Erythroblast (primary cell): ENCODE data around the gene STOX2.
A peak's percentile ranks its signal among the peaks of the same experiment; 100 is the strongest.
"Not testable (repeated sequence)": the region's sequence is repeated elsewhere in the genome, so short reads cannot be mapped to it uniquely, and the experiment has no call there.

Source experiments
- DNase-seq, 2 experiments: peaks; one replicate each; lab custom pipeline; 2025; lab: John Stamatoyannopoulos, UW
- GATA1 ChIP-seq: IDR thresholded peaks from 2 replicates; pipeline ENCODE4 v1.6.1; 2011; ENCODE audit warnings: low read depth, mild to moderate bottlenecking, control low read depth, low read length, moderate library complexity
- POLR2A ChIP-seq: IDR thresholded peaks from 2 replicates; pipeline ENCODE4 v1.6.1; 2011; ENCODE audit warnings: mild to moderate bottlenecking, low read length

STOX2 gene

GRCh38 chr4:184019076-184019475, 114.0 kb downstream of the STOX2 start:
- no peak for DNase-seq

GRCh38 chr4:184019667-184020623, 114.8 kb downstream of the STOX2 start:
- no peak for DNase-seq
- TF ChIP-seq GATA1 (no peak), POLR2A (no peak)

More at GRCh38 chr4:184019076-184019475, 114.0 kb downstream of the STOX2 start:
- TF ChIP-seq POLR2A, result no peak
- TF ChIP-seq GATA1, result no peak

- TF ChIP-seq POLR2A, result no peak
- no peak for TF ChIP-seq GATA1
- peak in 1 of 2 experiments; percentile 8 for DNase-seq
Measured at GRCh38 chr4:184021389-184021788, 116.3 kb downstream of the STOX2 start.

- TF ChIP-seq GATA1, result no peak
- no peak for TF ChIP-seq POLR2A
- no peak for DNase-seq
Measured at GRCh38 chr4:184022679-184023383, 117.7 kb downstream of the STOX2 start.

- TF ChIP-seq POLR2A, result no peak
- TF ChIP-seq GATA1, result no peak
- no peak for DNase-seq
Measured at GRCh38 chr4:184024637-184025036, 119.5 kb downstream of the STOX2 start.

GRCh38 chr4:184028561-184029374, 123.7 kb downstream of the STOX2 start:
- TF ChIP-seq GATA1, result no peak
- TF ChIP-seq POLR2A, result no peak
- no peak for DNase-seq

GRCh38 chr4:184030036-184030435, 124.9 kb downstream of the STOX2 start:
- TF ChIP-seq POLR2A (no peak), GATA1 (no peak)
- no peak for DNase-seq

- DNase-seq, result no peak
- TF ChIP-seq GATA1, result no peak
- no peak for TF ChIP-seq POLR2A
Measured at GRCh38 chr4:184030764-184031163, 125.7 kb downstream of the STOX2 start.

- DNase-seq, result no peak
- no peak for TF ChIP-seq POLR2A
- no peak for TF ChIP-seq GATA1
Measured at GRCh38 chr4:184032091-184032490, 127.0 kb downstream of the STOX2 start.

GRCh38 chr4:184039963-184040383, 134.9 kb downstream of the STOX2 start:
- no peak for DNase-seq
- no peak for TF ChIP-seq GATA1
- no peak for TF ChIP-seq POLR2A

GRCh38 chr4:184041156-184041555, 136.0 kb downstream of the STOX2 start:
- no peak for DNase-seq

GRCh38 chr4:184046148-184046547, 141.0 kb downstream of the STOX2 start:
- DNase-seq, result peak in 1 of 2 experiments; percentile 7
- no peak for TF ChIP-seq POLR2A
- TF ChIP-seq GATA1, result no peak

More at GRCh38 chr4:184041156-184041555, 136.0 kb downstream of the STOX2 start:
- TF ChIP-seq GATA1 (no peak), POLR2A (no peak)

- DNase-seq, result not testable (repeated sequence)
Measured at GRCh38 chr4:184051262-184051661, 146.2 kb downstream of the STOX2 start.
